DMS153 (cell line): Measurements from ENCODE around the gene CEP131.
"Not testable (repeated sequence)": the region's sequence is repeated elsewhere in the genome, so short reads cannot be mapped to it uniquely, and the experiment has no call there.

Experiments
- DNase-seq: peaks from one replicate; lab custom pipeline; 2025; lab: John Stamatoyannopoulos, UW

Gene CEP131

GRCh38 chr17:81238815-81239713 is 16.3 kb upstream of the CEP131 start, which contains the start of the genes NDUFAF8 and TEPSIN:
Gene NDUFAF8 (plus strand): TSS chr17:81239318. CDS start chr17:81239364, 46 bp downstream.
Gene TEPSIN (minus strand): TSS chr17:81239055. CDS start chr17:81239033, 22 bp downstream.
- DNase-seq = peak; percentile 99

GRCh38 chr17:81238490-81238814 is 15.7 kb upstream of the CEP131 start:
- no peak for DNase-seq

GRCh38 chr17:81237591-81238489 is 15.1 kb upstream of the CEP131 start:
- no peak for DNase-seq

GRCh38 chr17:81236784-81237183 is 14.0 kb upstream of the CEP131 start:
- no peak for DNase-seq

- no peak for DNase-seq
Observed at GRCh38 chr17:81235822-81236740, 13.3 kb upstream of the CEP131 start.

GRCh38 chr17:81234940-81235821 is 12.4 kb upstream of the CEP131 start:
- no peak for DNase-seq

- DNase-seq = no peak
Observed at GRCh38 chr17:81234506-81234855, 11.7 kb upstream of the CEP131 start.

- no peak for DNase-seq
Observed at GRCh38 chr17:81233811-81234505, 11.2 kb upstream of the CEP131 start.

- DNase-seq = no peak
Observed at GRCh38 chr17:81233316-81233715, 10.6 kb upstream of the CEP131 start.

GRCh38 chr17:81232616-81233241 is 10.0 kb upstream of the CEP131 start:
- DNase-seq = no peak

- no peak for DNase-seq
Observed at GRCh38 chr17:81231766-81232581, 9.2 kb upstream of the CEP131 start.

GRCh38 chr17:81231121-81231645 is 8.4 kb upstream of the CEP131 start:
- DNase-seq = no peak

GRCh38 chr17:81230043-81230820 is 7.5 kb upstream of the CEP131 start:
- no peak for DNase-seq

GRCh38 chr17:81229666-81229920 is 6.8 kb upstream of the CEP131 start:
- no peak for DNase-seq

- no peak for DNase-seq
Observed at GRCh38 chr17:81228834-81229665, 6.3 kb upstream of the CEP131 start.

- no peak for DNase-seq
Observed at GRCh38 chr17:81228420-81228819, 5.7 kb upstream of the CEP131 start.

GRCh38 chr17:81227630-81228029 is 4.9 kb upstream of the CEP131 start:
- not testable (repeated sequence) for DNase-seq
